CD8-positive, alpha-beta memory T cell (primary cell): ENCODE measurements around the gene ZNF469. TPM values are rescaled to one million over a fixed set of nuclear protein-coding genes. Genes with fewer than 3 reads are reported as not detected.

Source experiments
- polyA plus RNA-seq: library from polyadenylated mRNA; unstranded; fragments of 300-500 nt; fragmentation: Illumina TruSeq; gene quantifications from one replicate; pipeline ENCODE4 v1.2.3, GENCODE V29; 2021
- total RNA-seq, 2 experiments: library from RNA; stranded (reverse); gene quantifications; one replicate each; pipeline ENCODE4 v1.2.3, GENCODE V29; 2021

Gene ZNF469
- total and polyA plus RNA-seq, 3 experiments from 2014 or later = 0.23 to 1.7 (median 1.5) TPM

Other genes with a start within 250 kb of the ZNF469 start
- 10 to 100 TPM; 15.5 to 16.7 TPM for gene ZFPM1, start 70.3 kb downstream of the ZNF469 start, total RNA-seq
- gene ZFPM1, start 70.3 kb downstream of the ZNF469 start, polyA plus RNA-seq = 0.71 TPM
- gene ZC3H18, start 187.4 kb downstream of the ZNF469 start, total RNA-seq = 100 to 1,000 TPM in 1 of 2 experiments, 10 to 100 TPM in 1; 91.4 to 102 TPM
- gene ZC3H18, start 187.4 kb downstream of the ZNF469 start, polyA plus RNA-seq = 21.6 TPM